GM12864 (cell line): Measurements from ENCODE around the gene CSAG2.
"Not testable (repeated sequence)": the region's sequence is repeated elsewhere in the genome, so short reads cannot be mapped to it uniquely, and the experiment has no call there.

Source experiments
- DNase-seq: peaks from one replicate; pipeline ENCODE4 v3.0.0-alpha.2; 2011; ENCODE audit warnings: low read depth
- H3K4me3 ChIP-seq: 2 replicates; pipeline ENCODE4 v1.5.1; 2011; ENCODE audit warnings: mild to moderate bottlenecking, low read depth, low read length, control low read depth
- TF ChIP-seq, protein P1 (sequence below): IDR thresholded peaks from 2 replicates; pipeline ENCODE4 v1.5.1; 2011; ENCODE audit warnings: low read depth, mild to moderate bottlenecking, moderate library complexity, low read length, control low read depth, inconsistent platforms; ENCODE audit errors: missing control alignments

CSAG2 gene

GRCh38 chrX:152709173-152709572, at the start of gene CSAG2:
Gene CSAG2 (minus strand): TSS chrX:152709273. CDS start chrX:152709112, 161 bp downstream.
- DNase-seq, H3K4me3 ChIP-seq: not testable (repeated sequence)

DNA sequence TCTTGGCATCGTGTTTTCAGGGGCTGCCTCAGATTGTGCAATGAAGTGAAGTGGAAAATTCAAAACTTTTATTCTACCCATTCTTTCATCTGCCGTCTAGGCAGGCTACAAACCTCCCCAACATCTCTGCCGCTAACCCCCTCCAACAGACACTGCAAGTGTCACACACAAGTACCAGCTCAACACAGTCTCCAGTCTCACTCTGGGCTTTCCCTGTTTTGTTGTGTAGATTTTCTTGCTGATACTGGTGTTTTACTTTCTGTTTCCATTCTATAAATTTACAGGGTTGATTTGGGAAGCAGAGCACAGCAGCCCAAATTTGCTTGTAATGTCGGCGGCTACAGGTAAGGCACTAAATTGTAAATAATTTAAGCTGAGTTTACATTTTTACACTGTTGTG, 45.8 kb upstream of the CSAG2 start:
- H3K4me3 ChIP-seq, DNase-seq: not testable (repeated sequence)

DNA sequence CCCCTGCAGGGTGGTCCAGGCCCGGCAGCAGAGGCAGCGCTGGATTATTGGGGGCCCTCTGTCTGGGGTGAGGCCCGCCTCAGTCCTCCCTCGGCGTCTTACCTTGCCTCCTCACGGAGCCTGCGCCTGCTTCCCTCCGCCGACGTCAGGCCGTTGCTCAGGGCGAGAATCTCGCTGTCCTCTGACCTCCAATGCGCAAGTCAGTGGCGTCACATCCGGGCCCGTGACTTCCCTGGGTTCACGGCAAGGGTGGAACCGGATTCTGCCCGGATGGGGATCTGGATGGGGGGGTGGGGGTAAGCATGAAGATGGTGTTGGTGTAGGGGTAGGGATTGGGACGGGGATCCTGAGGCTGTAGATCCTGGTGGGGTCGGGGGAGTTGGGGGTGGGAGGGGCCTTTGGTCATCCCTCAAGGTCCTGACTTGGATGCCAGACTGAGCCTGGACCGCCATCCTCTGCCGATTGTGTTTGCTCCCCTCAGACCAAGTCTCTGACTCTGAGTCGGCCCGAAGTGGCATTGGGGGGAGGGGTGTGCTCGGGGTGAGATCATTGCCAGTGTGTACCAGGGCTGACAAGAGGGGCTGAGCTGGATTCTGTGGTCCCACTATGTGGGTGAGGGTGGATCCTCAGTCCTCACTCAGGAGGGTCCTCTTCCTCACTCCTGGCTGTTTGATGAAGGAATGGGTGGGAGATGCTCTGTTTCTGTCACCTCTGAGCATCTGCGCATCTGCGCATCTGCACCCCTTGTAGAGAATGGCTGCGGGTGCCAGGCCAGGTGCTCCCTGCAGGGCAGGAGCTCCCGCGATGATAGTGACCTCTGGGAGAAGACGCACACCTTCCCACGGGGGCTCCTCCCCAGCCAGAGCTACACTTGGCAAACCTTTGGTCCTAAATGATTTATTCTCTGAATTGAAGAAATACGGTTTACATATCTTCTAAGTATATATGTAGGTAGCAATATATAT, 44.9 kb upstream of the CSAG2 start, which contains the start of gene MAGEA2:
TSS of gene MAGEA2 (minus strand) at position 157 of the 965 bp plus-strand sequence. CDS start 2,479 bp downstream, outside the sequence.
- not testable (repeated sequence) for DNase-seq, H3K4me3 ChIP-seq

- no peak for DNase-seq
- H3K4me3 ChIP-seq = no peak overlapping the region
- TF ChIP-seq, protein P1, sequence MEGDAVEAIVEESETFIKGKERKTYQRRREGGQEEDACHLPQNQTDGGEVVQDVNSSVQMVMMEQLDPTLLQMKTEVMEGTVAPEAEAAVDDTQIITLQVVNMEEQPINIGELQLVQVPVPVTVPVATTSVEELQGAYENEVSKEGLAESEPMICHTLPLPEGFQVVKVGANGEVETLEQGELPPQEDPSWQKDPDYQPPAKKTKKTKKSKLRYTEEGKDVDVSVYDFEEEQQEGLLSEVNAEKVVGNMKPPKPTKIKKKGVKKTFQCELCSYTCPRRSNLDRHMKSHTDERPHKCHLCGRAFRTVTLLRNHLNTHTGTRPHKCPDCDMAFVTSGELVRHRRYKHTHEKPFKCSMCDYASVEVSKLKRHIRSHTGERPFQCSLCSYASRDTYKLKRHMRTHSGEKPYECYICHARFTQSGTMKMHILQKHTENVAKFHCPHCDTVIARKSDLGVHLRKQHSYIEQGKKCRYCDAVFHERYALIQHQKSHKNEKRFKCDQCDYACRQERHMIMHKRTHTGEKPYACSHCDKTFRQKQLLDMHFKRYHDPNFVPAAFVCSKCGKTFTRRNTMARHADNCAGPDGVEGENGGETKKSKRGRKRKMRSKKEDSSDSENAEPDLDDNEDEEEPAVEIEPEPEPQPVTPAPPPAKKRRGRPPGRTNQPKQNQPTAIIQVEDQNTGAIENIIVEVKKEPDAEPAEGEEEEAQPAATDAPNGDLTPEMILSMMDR = no peak
Observed at GRCh38 chrX:152738560-152738959, 29.5 kb upstream of the CSAG2 start.

DNA sequence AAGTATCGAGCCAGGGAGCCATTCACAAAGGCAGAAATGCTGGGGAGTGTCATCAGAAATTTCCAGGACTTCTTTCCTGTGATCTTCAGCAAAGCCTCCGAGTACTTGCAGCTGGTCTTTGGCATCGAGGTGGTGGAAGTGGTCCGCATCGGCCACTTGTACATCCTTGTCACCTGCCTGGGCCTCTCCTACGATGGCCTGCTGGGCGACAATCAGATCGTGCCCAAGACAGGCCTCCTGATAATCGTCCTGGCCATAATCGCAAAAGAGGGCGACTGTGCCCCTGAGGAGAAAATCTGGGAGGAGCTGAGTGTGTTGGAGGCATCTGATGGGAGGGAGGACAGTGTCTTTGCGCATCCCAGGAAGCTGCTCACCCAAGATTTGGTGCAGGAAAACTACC, 27.5 kb upstream of the CSAG2 start:
- DNase-seq, H3K4me3 ChIP-seq: not testable (repeated sequence)

DNA sequence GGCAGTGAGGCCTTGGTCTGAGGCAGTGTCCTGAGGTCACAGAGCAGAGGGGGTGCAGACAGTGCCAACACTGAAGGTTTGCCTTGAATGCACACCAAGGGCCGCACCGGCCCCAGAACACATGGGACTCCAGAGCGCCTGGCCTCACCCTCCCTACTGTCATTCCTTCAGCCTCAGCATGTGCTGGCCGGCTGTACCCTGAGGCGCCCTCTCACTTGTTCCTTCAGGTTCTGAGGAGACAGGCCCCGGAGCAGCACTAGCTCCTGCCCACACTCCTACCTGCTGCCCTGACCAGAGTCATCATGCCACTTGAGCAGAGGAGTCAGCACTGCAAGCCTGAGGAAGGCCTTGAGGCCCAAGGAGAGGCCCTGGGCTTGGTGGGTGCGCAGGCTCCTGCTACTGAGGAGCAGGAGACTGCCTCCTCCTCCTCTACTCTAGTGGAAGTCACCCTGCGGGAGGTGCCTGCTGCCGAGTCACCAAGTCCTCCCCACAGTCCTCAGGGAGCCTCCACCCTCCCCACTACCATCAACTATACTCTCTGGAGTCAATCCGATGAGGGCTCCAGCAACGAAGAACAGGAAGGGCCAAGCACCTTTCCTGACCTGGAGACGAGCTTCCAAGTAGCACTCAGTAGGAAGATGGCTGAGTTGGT, 26.9 kb upstream of the CSAG2 start:
- no peak overlapping the region for H3K4me3 ChIP-seq
- TF ChIP-seq, protein P1 = no peak
- no peak for DNase-seq

- H3K4me3 ChIP-seq = no peak overlapping the region
- TF ChIP-seq, protein P1 = no peak
- DNase-seq = no peak
Observed at GRCh38 chrX:152735101-152735500, 26.0 kb upstream of the CSAG2 start.

DNA sequence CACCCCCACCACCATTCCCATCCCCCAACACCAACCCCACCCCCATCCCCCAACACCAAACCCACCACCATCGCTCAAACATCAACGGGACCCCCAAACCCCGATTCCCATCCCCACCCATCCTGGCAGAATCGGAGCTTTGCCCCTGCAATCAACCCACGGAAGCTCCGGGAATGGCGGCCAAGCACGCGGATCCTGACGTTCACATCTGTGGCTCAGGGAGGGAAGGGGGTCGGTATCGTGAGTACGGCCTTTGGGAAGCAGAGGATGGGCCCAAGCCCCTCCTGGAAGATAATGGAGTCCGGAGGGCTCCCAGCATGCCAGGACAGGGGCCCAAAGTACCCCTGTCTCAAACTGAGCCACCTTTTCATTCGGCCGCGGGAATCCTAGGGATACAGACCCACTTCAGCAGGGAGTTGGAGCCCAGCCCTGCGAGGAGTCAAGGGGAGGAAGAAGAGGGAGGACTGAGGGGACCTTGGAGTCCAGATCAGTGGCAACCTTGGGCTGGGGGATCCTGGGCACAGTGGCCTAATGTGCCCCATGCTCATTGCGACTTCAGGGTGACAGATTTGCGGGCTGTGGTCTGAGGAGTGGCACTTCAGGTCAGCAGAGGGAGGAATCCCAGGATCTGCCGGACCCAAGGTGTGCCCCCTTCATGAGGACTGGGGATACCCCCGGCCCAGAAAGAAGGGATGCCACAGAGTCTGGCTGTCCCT, 25.2 kb upstream of the CSAG2 start:
- H3K4me3 ChIP-seq, DNase-seq: not testable (repeated sequence)

DNA sequence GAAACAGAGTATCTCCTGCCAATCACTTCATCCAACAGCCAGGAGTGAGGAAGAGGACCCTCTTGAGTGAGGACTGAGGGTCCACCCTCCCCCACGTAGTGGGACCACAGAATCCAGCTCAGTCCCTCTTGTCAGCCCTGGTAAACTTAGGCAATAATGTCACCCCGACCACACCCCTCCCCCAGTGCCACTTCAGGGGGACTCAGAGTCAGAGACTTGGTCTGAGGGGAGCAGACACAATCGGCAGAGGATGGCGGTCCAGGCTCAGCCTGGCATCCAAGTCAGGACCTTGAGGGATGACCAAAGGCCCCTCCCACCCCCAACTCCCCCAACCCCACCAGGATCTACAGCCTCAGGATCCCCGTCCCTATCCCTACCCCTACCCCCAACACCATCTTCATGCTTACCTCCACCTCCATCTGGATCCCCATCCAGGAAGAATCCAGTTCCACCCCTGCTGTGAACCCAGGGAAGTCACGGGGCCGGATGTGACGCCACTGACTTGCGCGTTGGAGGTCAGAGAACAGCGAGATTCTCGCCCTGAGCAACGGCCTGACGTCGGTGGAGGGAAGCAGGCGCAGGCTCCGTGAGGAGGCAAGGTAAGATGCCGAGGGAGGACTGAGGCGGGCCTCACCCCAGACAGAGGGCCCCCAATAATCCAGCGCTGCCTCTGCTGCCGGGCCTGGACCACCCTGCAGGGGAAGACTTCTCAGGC, 24.3 kb upstream of the CSAG2 start, which contains the start of the genes CSAG1 and MAGEA12:
TSS of gene CSAG1 (minus strand) at position 461 of the 715 bp plus-strand sequence. CDS start 1,261 bp downstream, outside the sequence.
TSS of gene MAGEA12 (plus strand) at position 497 of the 715 bp plus-strand sequence. CDS start 2,405 bp downstream, outside the sequence.
- TF ChIP-seq, protein P1 = no peak
- no peak within 1 kb of the TSS for H3K4me3 ChIP-seq
- no peak for DNase-seq
